HEK293 (cell line): ENCODE measurements around the gene PCSK6.

Source experiments
- CTCF ChIA-PET: fragments of 350-600 bp; formaldehyde crosslinking; extraction: SDS; loops from one replicate; lab custom pipeline; 2021; ENCODE audit warnings: antibody characterized with exemption; lab: Yijun Ruan, JAX
- POLR2A ChIA-PET: fragments of 300-600 bp; formaldehyde crosslinking; extraction: SDS; loops from one replicate; lab custom pipeline; 2020; ENCODE audit warnings: antibody characterized with exemption, inconsistent platforms; lab: Yijun Ruan, JAX
- H3K27ac ChIP-seq: fragments of 200-500 bp; sonication (Bioruptor generic); 2 replicates; pipeline ENCODE4 v1.5.1; 2014; ENCODE audit warnings: low read depth, low read length, control low read depth, inconsistent platforms; ENCODE audit errors: extremely low read depth
- H3K36me3 ChIP-seq, 2 experiments: fragments of 200-500 bp in 1 of 2; sonication (Bioruptor generic) in 1 of 2; 1 replicate in 1 of 2; 2 replicates in 1 of 2; pipeline ENCODE4 v1.5.1; 2014 to 2017; ENCODE audit warnings: inconsistent platforms in 2 of 2, low read length in 2 of 2; ENCODE audit not compliant: control insufficient read depth in 2 of 2, insufficient read depth in 1 of 2
- H3K4me1 ChIP-seq: fragments of 200-500 bp; sonication (Bioruptor generic); 2 replicates; pipeline ENCODE4 v1.5.1; 2014; ENCODE audit warnings: mild to moderate bottlenecking, low read length, inconsistent platforms; ENCODE audit not compliant: control insufficient read depth, insufficient read depth
- H3K4me3 ChIP-seq: 2 replicates; pipeline ENCODE4 v1.5.1; 2011; ENCODE audit warnings: low read depth, mild to moderate bottlenecking, control low read depth, low read length, moderate library complexity
- H3K9me3 ChIP-seq: fragments of 200-500 bp; sonication (Bioruptor generic); 2 replicates; pipeline ENCODE4 v1.5.1; 2014; ENCODE audit warnings: low read depth, low read length, inconsistent platforms; ENCODE audit not compliant: control insufficient read depth, insufficient read depth
- KLF8 ChIP-seq: fragments of 450-650 bp; formaldehyde crosslinking; IDR thresholded peaks from 2 replicates; pipeline ENCODE4 v1.5.1; 2016; ENCODE audit warnings: missing biosample characterization, missing genetic modification characterization
- KLF9 ChIP-seq: fragments of 450-650 bp; formaldehyde crosslinking; IDR thresholded peaks from 2 replicates; pipeline ENCODE4 v1.5.1; 2016; ENCODE audit warnings: missing biosample characterization, missing genetic modification characterization, low read depth
- WT1 ChIP-seq: fragments of 450-650 bp; formaldehyde crosslinking; IDR thresholded peaks from 2 replicates; pipeline ENCODE4 v1.5.1; 2016; ENCODE audit warnings: missing biosample characterization, missing genetic modification characterization
- YY1 ChIP-seq: fragments of 450-650 bp; formaldehyde crosslinking; IDR thresholded peaks from 2 replicates; pipeline ENCODE4 v1.5.1; 2018; ENCODE audit warnings: missing biosample characterization, missing genetic modification characterization
- ZBTB17 ChIP-seq: fragments of 450-650 bp; formaldehyde crosslinking; IDR thresholded peaks from 2 replicates; pipeline ENCODE4 v1.5.1; 2016; ENCODE audit warnings: missing biosample characterization, missing genetic modification characterization
- ZBTB7A ChIP-seq: fragments of 450-650 bp; formaldehyde crosslinking; IDR thresholded peaks from 2 replicates; pipeline ENCODE4 v1.5.1; 2016; ENCODE audit warnings: low read depth, missing biosample characterization, missing genetic modification characterization
- ZBTB8A ChIP-seq: fragments of 450-650 bp; formaldehyde crosslinking; IDR thresholded peaks from 2 replicates; pipeline ENCODE4 v1.5.1; 2016; ENCODE audit warnings: missing biosample characterization, missing genetic modification characterization
- ZFHX2 ChIP-seq: fragments of 450-650 bp; formaldehyde crosslinking; conservative IDR thresholded peaks from 2 replicates; pipeline ENCODE4 v1.5.1; 2016; ENCODE audit warnings: missing biosample characterization, missing genetic modification characterization
- ZNF175 ChIP-seq: fragments of 450-650 bp; formaldehyde crosslinking; IDR thresholded peaks from 2 replicates; pipeline ENCODE4 v1.5.1; 2016; ENCODE audit warnings: missing biosample characterization, missing genetic modification characterization
- ZNF335 ChIP-seq: fragments of 450-650 bp; formaldehyde crosslinking; conservative IDR thresholded peaks from 2 replicates; pipeline ENCODE4 v1.5.1; 2016; ENCODE audit warnings: missing biosample characterization, missing genetic modification characterization
- ZNF530 ChIP-seq: fragments of 450-650 bp; formaldehyde crosslinking; IDR thresholded peaks from 2 replicates; pipeline ENCODE4 v1.5.1; 2016; ENCODE audit warnings: low read depth, missing biosample characterization, missing genetic modification characterization
- ZNF555 ChIP-seq: fragments of 450-650 bp; formaldehyde crosslinking; conservative IDR thresholded peaks from 2 replicates; pipeline ENCODE4 v1.5.1; 2017; ENCODE audit warnings: missing biosample characterization, mild to moderate bottlenecking, missing genetic modification characterization, inconsistent platforms
- ZNF610 ChIP-seq: fragments of 450-650 bp; formaldehyde crosslinking; IDR thresholded peaks from 2 replicates; pipeline ENCODE4 v1.5.1; 2016; ENCODE audit warnings: missing biosample characterization, missing genetic modification characterization, borderline replicate concordance
- ZNF660 ChIP-seq: fragments of 450-650 bp; IDR thresholded peaks from 2 replicates; pipeline ENCODE4 v1.5.1; 2018; ENCODE audit warnings: missing biosample characterization, mild to moderate bottlenecking, missing genetic modification characterization
- ZNF670 ChIP-seq: fragments of 450-650 bp; formaldehyde crosslinking; IDR thresholded peaks from 2 replicates; pipeline ENCODE4 v1.5.1; 2016; ENCODE audit warnings: missing biosample characterization, missing genetic modification characterization, low read depth
- ZNF747 ChIP-seq: fragments of 450-650 bp; formaldehyde crosslinking; IDR thresholded peaks from 2 replicates; pipeline ENCODE4 v1.5.1; 2016; ENCODE audit warnings: missing biosample characterization, missing genetic modification characterization
- ZNF76 ChIP-seq: fragments of 450-650 bp; formaldehyde crosslinking; IDR thresholded peaks from 2 replicates; pipeline ENCODE4; 2016; ENCODE audit warnings: low read depth, missing biosample characterization, missing genetic modification characterization, borderline replicate concordance
- TF ChIP-seq, protein P1 (sequence below): fragments of 450-650 bp; formaldehyde crosslinking; conservative IDR thresholded peaks from 2 replicates; pipeline ENCODE4 v1.5.1; 2016; ENCODE audit warnings: low read depth, missing biosample characterization, missing genetic modification characterization
- TF ChIP-seq, protein P2 (sequence below): fragments of 450-650 bp; formaldehyde crosslinking; IDR thresholded peaks from 2 replicates; pipeline ENCODE4 v1.5.1; 2017; ENCODE audit warnings: missing biosample characterization, mild to moderate bottlenecking, missing genetic modification characterization, moderate library complexity
- TF ChIP-seq, protein P3 (sequence below): fragments of 450-650 bp; formaldehyde crosslinking; IDR thresholded peaks from 2 replicates; pipeline ENCODE4 v1.5.1; 2016; ENCODE audit warnings: missing biosample characterization, missing genetic modification characterization

The PCSK6 gene

DNA sequence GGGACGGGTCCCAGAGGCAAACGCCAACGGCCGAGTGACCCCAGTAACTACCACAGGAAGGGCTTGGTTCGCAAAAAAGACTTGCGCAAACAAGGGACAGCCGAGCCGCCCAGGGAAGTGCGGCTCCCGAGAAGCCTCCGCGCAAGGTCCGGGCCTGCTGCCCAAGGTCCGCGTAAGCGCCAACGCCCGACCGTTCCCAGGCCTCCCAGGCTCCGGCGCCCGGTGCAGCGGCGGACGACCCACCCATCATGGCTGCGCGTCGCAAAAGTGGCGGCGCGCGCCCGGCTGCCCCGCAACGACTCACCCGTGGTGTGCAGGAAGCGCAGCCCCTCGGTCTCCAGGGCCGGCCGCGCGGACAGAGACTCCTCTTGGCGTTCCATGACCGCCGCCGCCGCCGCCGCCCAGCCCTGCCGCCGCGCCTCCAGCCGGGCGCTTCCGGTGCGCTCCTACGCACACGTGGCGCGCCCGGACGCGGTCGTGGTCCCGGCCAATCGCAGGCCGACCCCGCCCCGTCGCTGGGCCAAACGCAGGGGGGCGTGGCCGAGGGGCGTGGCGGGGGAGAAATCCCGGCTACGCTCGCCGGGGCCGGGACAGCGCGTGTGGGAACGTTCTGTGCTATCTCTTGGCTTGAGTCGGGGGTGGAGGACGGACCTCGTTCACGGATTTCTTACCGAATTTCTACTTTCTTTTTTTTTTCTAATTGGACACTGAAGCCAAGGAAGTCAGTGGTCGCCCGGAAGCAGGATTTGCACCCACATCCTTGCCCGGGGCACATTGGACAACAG is 212.3 kb downstream of the PCSK6 start, which contains the start of gene SELENOS (continued):
- TF ChIP-seq ZFHX2 (tag by site-specific recombination) (peak; percentile 29; the same call in 1 of the 2 replicates), ZBTB8A (tag by site-specific recombination) (peak; percentile 91), KLF9 (tag by site-specific recombination) (peak; percentile 99), WT1 (peak; percentile 32; the same call in 1 of the 2 replicates), ZBTB7A (tag by site-specific recombination) (peak; percentile 12; the same call in 1 of the 2 replicates), KLF8 (tag by site-specific recombination) (peak; percentile 83), ZNF175 (no peak), ZNF530 (tag by site-specific recombination) (no peak), YY1 (tag by site-specific recombination) (peak; percentile 75; the same call in 1 of the 2 replicates), ZNF660 (tag by site-specific recombination) (peak; percentile 85; the same call in 1 of the 2 replicates), ZNF610 (tag by site-specific recombination) (0 out of 2 replicates have a peak, but pooled peaks have one; percentile 53), ZNF747 (tag by site-specific recombination) (no peak)
- TF ChIP-seq, protein P1, sequence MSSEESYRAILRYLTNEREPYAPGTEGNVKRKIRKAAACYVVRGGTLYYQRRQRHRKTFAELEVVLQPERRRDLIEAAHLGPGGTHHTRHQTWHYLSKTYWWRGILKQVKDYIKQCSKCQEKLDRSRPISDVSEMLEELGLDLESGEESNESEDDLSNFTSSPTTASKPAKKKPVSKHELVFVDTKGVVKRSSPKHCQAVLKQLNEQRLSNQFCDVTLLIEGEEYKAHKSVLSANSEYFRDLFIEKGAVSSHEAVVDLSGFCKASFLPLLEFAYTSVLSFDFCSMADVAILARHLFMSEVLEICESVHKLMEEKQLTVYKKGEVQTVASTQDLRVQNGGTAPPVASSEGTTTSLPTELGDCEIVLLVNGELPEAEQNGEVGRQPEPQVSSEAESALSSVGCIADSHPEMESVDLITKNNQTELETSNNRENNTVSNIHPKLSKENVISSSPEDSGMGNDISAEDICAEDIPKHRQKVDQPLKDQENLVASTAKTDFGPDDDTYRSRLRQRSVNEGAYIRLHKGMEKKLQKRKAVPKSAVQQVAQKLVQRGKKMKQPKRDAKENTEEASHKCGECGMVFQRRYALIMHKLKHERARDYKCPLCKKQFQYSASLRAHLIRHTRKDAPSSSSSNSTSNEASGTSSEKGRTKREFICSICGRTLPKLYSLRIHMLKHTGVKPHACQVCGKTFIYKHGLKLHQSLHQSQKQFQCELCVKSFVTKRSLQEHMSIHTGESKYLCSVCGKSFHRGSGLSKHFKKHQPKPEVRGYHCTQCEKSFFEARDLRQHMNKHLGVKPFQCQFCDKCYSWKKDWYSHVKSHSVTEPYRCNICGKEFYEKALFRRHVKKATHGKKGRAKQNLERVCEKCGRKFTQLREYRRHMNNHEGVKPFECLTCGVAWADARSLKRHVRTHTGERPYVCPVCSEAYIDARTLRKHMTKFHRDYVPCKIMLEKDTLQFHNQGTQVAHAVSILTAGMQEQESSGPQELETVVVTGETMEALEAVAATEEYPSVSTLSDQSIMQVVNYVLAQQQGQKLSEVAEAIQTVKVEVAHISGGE (tag by site-specific recombination), result peak; percentile 62; the same call in 1 of the 2 replicates
- TF ChIP-seq, protein P2, sequence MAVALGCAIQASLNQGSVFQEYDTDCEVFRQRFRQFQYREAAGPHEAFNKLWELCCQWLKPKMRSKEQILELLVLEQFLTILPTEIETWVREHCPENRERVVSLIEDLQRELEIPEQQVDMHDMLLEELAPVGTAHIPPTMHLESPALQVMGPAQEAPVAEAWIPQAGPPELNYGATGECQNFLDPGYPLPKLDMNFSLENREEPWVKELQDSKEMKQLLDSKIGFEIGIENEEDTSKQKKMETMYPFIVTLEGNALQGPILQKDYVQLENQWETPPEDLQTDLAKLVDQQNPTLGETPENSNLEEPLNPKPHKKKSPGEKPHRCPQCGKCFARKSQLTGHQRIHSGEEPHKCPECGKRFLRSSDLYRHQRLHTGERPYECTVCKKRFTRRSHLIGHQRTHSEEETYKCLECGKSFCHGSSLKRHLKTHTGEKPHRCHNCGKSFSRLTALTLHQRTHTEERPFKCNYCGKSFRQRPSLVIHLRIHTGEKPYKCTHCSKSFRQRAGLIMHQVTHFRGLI, result peak; percentile 73

DNA sequence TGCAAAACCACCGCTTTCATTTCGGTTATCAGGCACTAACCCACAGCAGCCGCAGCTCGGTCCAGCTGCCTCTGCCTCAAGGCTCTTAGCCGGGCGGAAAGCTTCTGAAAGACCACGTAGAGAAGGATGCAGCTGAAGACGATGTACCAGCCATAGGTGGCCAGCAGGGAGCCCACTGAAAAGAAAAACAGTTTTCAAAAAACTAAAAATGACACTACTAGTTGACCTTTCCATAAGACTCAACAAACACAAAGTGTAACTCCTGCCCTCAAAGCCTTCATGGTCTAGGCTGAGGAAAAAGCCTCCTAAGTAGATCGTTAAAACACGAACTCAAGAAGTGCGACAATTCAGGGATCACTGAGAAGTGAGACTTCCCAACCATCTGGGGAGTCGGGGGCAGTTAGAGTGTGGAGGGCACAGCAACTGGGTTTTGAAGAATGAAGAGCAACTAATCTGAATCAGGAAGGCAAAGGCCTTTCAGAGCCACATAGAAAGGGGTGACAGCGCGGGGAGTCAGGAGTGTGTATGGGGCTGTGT is 212.9 kb downstream of the PCSK6 start:
- ChIA-PET CTCF (interaction anchor here (0.7 to 1.3 kb wide), 7 partner anchors 8 to 364 kb away, joined by 3 to 6 read pairs (median 4); no protein-coding TSS in a partner anchor), POLR2A (interaction anchor here (0.9 to 2.4 kb wide), 4 partner anchors 9 to 25 kb away, joined by 3 to 13 read pairs (median 6); partner anchors contain the start of genes CHSY1 and SNRPA1)
- H3K9me3 ChIP-seq, result no peaks in the 10 kb centered on the region
- peak overlapping the region; percentile 60 for H3K4me3 ChIP-seq
- H3K27ac ChIP-seq, result peak overlapping the region; percentile 77
- H3K4me1 ChIP-seq, result no peaks in the 10 kb centered on the region
- no peak for TF ChIP-seq ZNF175
- peak; percentile 85 for TF ChIP-seq ZNF335
- peak; percentile 80 for TF ChIP-seq ZBTB17 (tag by site-specific recombination)
- TF ChIP-seq, protein P3, sequence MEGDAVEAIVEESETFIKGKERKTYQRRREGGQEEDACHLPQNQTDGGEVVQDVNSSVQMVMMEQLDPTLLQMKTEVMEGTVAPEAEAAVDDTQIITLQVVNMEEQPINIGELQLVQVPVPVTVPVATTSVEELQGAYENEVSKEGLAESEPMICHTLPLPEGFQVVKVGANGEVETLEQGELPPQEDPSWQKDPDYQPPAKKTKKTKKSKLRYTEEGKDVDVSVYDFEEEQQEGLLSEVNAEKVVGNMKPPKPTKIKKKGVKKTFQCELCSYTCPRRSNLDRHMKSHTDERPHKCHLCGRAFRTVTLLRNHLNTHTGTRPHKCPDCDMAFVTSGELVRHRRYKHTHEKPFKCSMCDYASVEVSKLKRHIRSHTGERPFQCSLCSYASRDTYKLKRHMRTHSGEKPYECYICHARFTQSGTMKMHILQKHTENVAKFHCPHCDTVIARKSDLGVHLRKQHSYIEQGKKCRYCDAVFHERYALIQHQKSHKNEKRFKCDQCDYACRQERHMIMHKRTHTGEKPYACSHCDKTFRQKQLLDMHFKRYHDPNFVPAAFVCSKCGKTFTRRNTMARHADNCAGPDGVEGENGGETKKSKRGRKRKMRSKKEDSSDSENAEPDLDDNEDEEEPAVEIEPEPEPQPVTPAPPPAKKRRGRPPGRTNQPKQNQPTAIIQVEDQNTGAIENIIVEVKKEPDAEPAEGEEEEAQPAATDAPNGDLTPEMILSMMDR (tag by site-specific recombination), result peak; percentile 11; the same call in 1 of the 2 replicates
- TF ChIP-seq ZNF555 (tag by site-specific recombination), result no peak
- TF ChIP-seq ZNF670 (tag by site-specific recombination), result no peak
- TF ChIP-seq ZNF76 (tag by site-specific recombination), result no peak
- H3K36me3 ChIP-seq, result peaks cover 57 to 60% of the 10 kb centered on the region in 2 experiments
